Activated CD8-positive, alpha-beta T cell treated with anti-CD3 and anti-CD28 coated beads for 36 hours (primary cell): ENCODE measurements around the gene AUH. TPM values are rescaled to one million over a fixed set of nuclear protein-coding genes. Genes with fewer than 3 reads are reported as not detected.
A peak's percentile ranks its signal among the peaks of the same experiment; 100 is the strongest.

Source experiments
- ATAC-seq: fragments of 200-7000 bp; cut with Tn5 transposase; one replicate; pipeline ENCODE4 v1.10.0; 2021; ENCODE audit warnings: mild to moderate bottlenecking, moderate library complexity
- CTCF ChIA-PET: fragments of 350-600 bp; sonication (Branson Sonifier 250); formaldehyde crosslinking; loops from one replicate; lab custom pipeline; 2021; ENCODE audit warnings: antibody characterized with exemption; lab: Charles Lee
- POLR2A ChIA-PET: fragments of 350-600 bp; sonication (Branson Sonifier 250); formaldehyde crosslinking; loops from one replicate; lab custom pipeline; 2021; ENCODE audit warnings: antibody characterized with exemption; lab: Charles Lee
- DNase-seq: peaks from one replicate; pipeline ENCODE4 v3.0.0-alpha.2; 2020
- H3K27ac Mint-ChIP-seq: one replicate; pipeline ENCODE4 v1.8.0; 2021; ENCODE audit warnings: mild to moderate bottlenecking, mixed read lengths
- H3K27me3 Mint-ChIP-seq: one replicate; pipeline ENCODE4 v1.8.0; 2021; ENCODE audit warnings: mixed read lengths
- H3K36me3 Mint-ChIP-seq: one replicate; pipeline ENCODE4 v1.8.0; 2021; ENCODE audit warnings: low read depth, mixed read lengths
- H3K4me1 Mint-ChIP-seq: one replicate; pipeline ENCODE4 v1.8.0; 2021; ENCODE audit warnings: low read depth, mixed read lengths
- H3K4me3 Mint-ChIP-seq: one replicate; pipeline ENCODE4 v1.8.0; 2021; ENCODE audit warnings: mild to moderate bottlenecking, moderate library complexity, mixed read lengths
- H3K9me3 Mint-ChIP-seq: one replicate; pipeline ENCODE4 v1.8.0; 2021; ENCODE audit warnings: mixed read lengths
- intact Hi-C: fragments of 100-400 bp; cut with micrococcal nuclease; formaldehyde crosslinking; loops from one replicate; pipeline ENCODE4 v1.10.0; 2022
- total RNA-seq, 2 experiments: library from RNA; stranded (reverse); gene quantifications; one replicate each; pipeline ENCODE4 v1.2.3, GENCODE V29; 2021
- TF ChIP-seq, protein P1 (sequence below): fragments of 200-600 bp; IDR thresholded peaks from one replicate; pipeline ENCODE4 v1.8.0; 2022; ENCODE audit warnings: antibody characterized with exemption, mild to moderate bottlenecking

The AUH gene
- total RNA-seq, 2 experiments from 2014 or later = 30.8 to 31.1 TPM

GRCh38 chr9:91176426-91176825 lies 185.3 kb downstream of the AUH start:
- Mint-ChIP-seq H3K27me3 (no peaks in the 10 kb centered on the region), H3K27ac (peak overlapping the region; percentile 95), H3K9me3 (peaks cover 14% of the 10 kb centered on the region), H3K4me3 (no peak overlapping the region), H3K4me1 (peaks cover 63% of the 10 kb centered on the region), H3K36me3 (peaks cover 18% of the 10 kb centered on the region)
- ATAC-seq (no peak), DNase-seq (no peak)
- TF ChIP-seq, protein P1, sequence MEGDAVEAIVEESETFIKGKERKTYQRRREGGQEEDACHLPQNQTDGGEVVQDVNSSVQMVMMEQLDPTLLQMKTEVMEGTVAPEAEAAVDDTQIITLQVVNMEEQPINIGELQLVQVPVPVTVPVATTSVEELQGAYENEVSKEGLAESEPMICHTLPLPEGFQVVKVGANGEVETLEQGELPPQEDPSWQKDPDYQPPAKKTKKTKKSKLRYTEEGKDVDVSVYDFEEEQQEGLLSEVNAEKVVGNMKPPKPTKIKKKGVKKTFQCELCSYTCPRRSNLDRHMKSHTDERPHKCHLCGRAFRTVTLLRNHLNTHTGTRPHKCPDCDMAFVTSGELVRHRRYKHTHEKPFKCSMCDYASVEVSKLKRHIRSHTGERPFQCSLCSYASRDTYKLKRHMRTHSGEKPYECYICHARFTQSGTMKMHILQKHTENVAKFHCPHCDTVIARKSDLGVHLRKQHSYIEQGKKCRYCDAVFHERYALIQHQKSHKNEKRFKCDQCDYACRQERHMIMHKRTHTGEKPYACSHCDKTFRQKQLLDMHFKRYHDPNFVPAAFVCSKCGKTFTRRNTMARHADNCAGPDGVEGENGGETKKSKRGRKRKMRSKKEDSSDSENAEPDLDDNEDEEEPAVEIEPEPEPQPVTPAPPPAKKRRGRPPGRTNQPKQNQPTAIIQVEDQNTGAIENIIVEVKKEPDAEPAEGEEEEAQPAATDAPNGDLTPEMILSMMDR = no peak
- ChIA-PET CTCF (interaction anchor here (1.3 to 1.7 kb wide), 2 partner anchors 11 to 247 kb away, joined by 3 to 10 read pairs; partner anchors contain the start of gene NFIL3), POLR2A (interaction anchor here (2.5 to 5.0 kb wide), 4 partner anchors 10 to 32 kb away, joined by 12 to 36 read pairs (median 24); no protein-coding TSS in a partner anchor)
- intact Hi-C loops = no loop called here

- POLR2A ChIA-PET = interaction anchor here (0.6 to 5.0 kb wide), 4 partner anchors 10 to 1492 kb away, joined by 3 to 36 read pairs (median 21); no protein-coding TSS in a partner anchor
- H3K4me1 Mint-ChIP-seq = peaks cover 61% of the 10 kb centered on the region
- intact Hi-C loops = no loop called here
Observed at GRCh38 chr9:91174772-91175171, 186.9 kb downstream of the AUH start.

DNA sequence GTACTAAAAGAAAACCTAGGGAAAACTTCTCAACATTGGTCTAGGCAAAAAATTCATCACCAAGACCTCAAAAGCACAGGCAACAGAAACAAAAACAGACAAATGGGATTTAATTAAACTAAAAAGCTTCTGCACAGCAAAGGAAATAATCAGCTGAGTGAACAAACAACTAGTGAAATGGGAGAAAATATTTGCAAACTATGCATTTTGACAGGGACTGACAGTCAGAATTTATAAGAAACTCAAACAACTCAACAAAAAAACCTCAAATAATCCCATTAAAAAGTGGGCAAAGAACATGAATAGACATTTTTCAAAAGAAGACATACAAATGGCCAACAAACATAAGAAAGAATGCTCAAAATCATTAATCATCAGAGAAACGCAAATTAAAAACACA lies 189.4 kb downstream of the AUH start:
- Mint-ChIP-seq H3K27me3 (no peaks in the 10 kb centered on the region), H3K4me3 (no peak overlapping the region), H3K9me3 (peaks cover 25% of the 10 kb centered on the region), H3K36me3 (peaks cover 26% of the 10 kb centered on the region), H3K27ac (no peak overlapping the region), H3K4me1 (peaks cover 41% of the 10 kb centered on the region)
- ATAC-seq = no peak
- CTCF ChIA-PET = interaction anchor here (1.5 kb wide), 1 partner anchor 22 kb away, joined by 3 read pairs; no protein-coding TSS in a partner anchor
- intact Hi-C loops = no loop called here
- DNase-seq = no peak
- POLR2A ChIA-PET = interaction anchor here (0.8 to 1.3 kb wide), 3 partner anchors 21 to 36 kb away, joined by 3 to 6 read pairs (median 5); no protein-coding TSS in a partner anchor
- TF ChIP-seq, protein P1 = no peak

More at GRCh38 chr9:91174772-91175171, 186.9 kb downstream of the AUH start:
- Mint-ChIP-seq H3K27ac (peak overlapping the region; percentile 91), H3K4me3 (peak overlapping the region; percentile 42), H3K27me3 (no peaks in the 10 kb centered on the region), H3K36me3 (peaks cover 26% of the 10 kb centered on the region), H3K9me3 (peaks cover 25% of the 10 kb centered on the region)
- CTCF ChIA-PET = interaction anchor here (0.6 to 1.5 kb wide), 4 partner anchors 9 to 250 kb away, joined by 3 to 7 read pairs (median 4); no protein-coding TSS in a partner anchor
- DNase-seq (peak; percentile 1), ATAC-seq (no peak)
- TF ChIP-seq, protein P1 = no peak

DNA sequence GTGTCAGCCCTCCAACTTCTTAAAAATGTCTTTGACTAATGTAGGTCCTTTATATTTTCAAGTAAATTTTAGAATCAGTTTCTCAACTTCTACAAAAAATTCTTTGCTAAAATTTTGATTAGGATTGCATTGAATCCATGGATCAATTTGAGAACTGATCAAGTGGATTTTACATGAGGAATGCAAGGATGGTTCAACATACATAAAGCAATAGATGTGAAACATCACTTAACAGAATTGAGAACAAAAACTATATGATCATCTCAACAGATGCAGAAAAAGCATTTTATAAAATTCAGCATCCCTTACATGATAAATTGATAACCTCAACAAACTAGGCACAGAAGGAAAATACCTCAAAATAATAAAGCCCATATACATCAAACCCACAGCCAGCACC lies 190.8 kb downstream of the AUH start:
- intact Hi-C loops = no loop called here
- Mint-ChIP-seq H3K4me1 (peaks cover 41% of the 10 kb centered on the region), H3K36me3 (peaks cover 26% of the 10 kb centered on the region), H3K27me3 (no peaks in the 10 kb centered on the region), H3K27ac (no peak overlapping the region), H3K9me3 (peaks cover 25% of the 10 kb centered on the region), H3K4me3 (no peak overlapping the region)
- TF ChIP-seq, protein P1 = no peak
- POLR2A ChIA-PET = no interaction called here
- DNase-seq = no peak
- CTCF ChIA-PET = interaction anchor here (1.5 kb wide), 1 partner anchor 21 kb away, joined by 3 read pairs; no protein-coding TSS in a partner anchor
- ATAC-seq = no peak

GRCh38 chr9:91166796-91167366 lies 194.8 kb downstream of the AUH start:
- H3K4me1 Mint-ChIP-seq = peaks cover 49% of the 10 kb centered on the region
- intact Hi-C loops = no loop called here

More at GRCh38 chr9:91166796-91167366, 194.8 kb downstream of the AUH start:
- ATAC-seq (no peak), DNase-seq (no peak)
- ChIA-PET CTCF (interaction anchor here (4.5 kb wide), 1 partner anchor 25 kb away, joined by 20 read pairs; no protein-coding TSS in a partner anchor), POLR2A (interaction anchor here (4.7 to 7.2 kb wide), 2 partner anchors 9 to 16 kb away, joined by 36 to 87 read pairs; no protein-coding TSS in a partner anchor)
- H3K27ac Mint-ChIP-seq = peak overlapping the region; percentile 13
- H3K9me3 Mint-ChIP-seq = peaks cover 15% of the 10 kb centered on the region
- TF ChIP-seq, protein P1 = no peak
- peaks cover 16% of the 10 kb centered on the region for H3K36me3 Mint-ChIP-seq
- H3K27me3 Mint-ChIP-seq = no peaks in the 10 kb centered on the region
- H3K4me3 Mint-ChIP-seq = no peak overlapping the region
